HCT116 (cell line): ENCODE results near the gene AKAP11. TPM values are rescaled to one million over a fixed set of nuclear protein-coding genes. Genes with fewer than 3 reads are reported as not detected.

ENCODE experiments used
- ATAC-seq: fragments of 200-7000 bp; cut with Tn5 transposase; 2 replicates; pipeline ENCODE4 v1.9.1; 2020; ENCODE audit warnings: mild to moderate bottlenecking, moderate library complexity
- BruUV-seq: library from RNA; stranded (reverse); fragments of 400-500 nt; replicated peaks from 2 replicates; lab custom pipeline; 2021; lab: Mats Ljungman, UMichigan
- CTCF ChIA-PET: fragments of 300-600 bp; sonication (Branson Sonifier 250); formaldehyde crosslinking; loops from one replicate; lab custom pipeline; 2021; ENCODE audit warnings: antibody characterized with exemption; lab: Charles Lee
- POLR2A ChIA-PET: fragments of 300-600, 350-600 bp; sonication (Branson Sonifier 250); formaldehyde crosslinking; loops from one replicate; lab custom pipeline; 2021; ENCODE audit warnings: antibody characterized with exemption; lab: Charles Lee
- RAD21 ChIA-PET, 2 experiments: fragments of 300-600 bp; sonication (Branson Sonifier 250); formaldehyde crosslinking; loops; one replicate each; lab custom pipeline; 2023; ENCODE audit warnings: low total read pairs in 2 of 2; ENCODE audit not compliant: uncharacterized antibody in 2 of 2, unreplicated experiment in 2 of 2, low non-redundant PET in 1 of 2; lab: Charles Lee
- DNase-seq: peaks from one replicate; pipeline ENCODE4 v3.0.0-alpha.2; 2010; ENCODE audit warnings: low read depth, low spot score
- H2AFZ ChIP-seq: fragments of 200-600 bp; shearing (Covaris generic), sonication (generic); 2 replicates; pipeline ENCODE4 v1.6.1; 2017; ENCODE audit warnings: low read depth, mixed run types, mixed read lengths, antibody characterized with exemption, low read length; ENCODE audit not compliant: poor library complexity, severe bottlenecking
- H3K27ac ChIP-seq: 2 replicates; pipeline ENCODE4 v1.5.1; 2012; ENCODE audit warnings: low read depth, low read length
- H3K27me3 ChIP-seq: fragments of 200-600 bp; sonication (generic); 2 replicates; pipeline ENCODE4 v1.6.1; 2016; ENCODE audit warnings: mixed run types, low read length, mixed read lengths; ENCODE audit not compliant: insufficient read depth
- H3K36me3 ChIP-seq, 2 experiments: fragments of 200-500 bp in 1 of 2; fragments of 200-600 bp in 1 of 2; sonication (Bioruptor generic) in 1 of 2; sonication (generic) in 1 of 2; 2 replicates each; pipeline versions ENCODE4 v1.5.1 to v1.6.1; 2014 to 2016; ENCODE audit warnings: low read length in 2 of 2, inconsistent platforms in 1 of 2, mixed read lengths in 1 of 2, mixed run types in 1 of 2; ENCODE audit not compliant: insufficient read depth in 2 of 2, control insufficient read depth in 1 of 2
- H3K4me1 ChIP-seq, 2 experiments: fragments of 200-600 bp in 1 of 2; sonication (generic) in 1 of 2; 2 replicates each; pipeline versions ENCODE4 v1.5.1 to v1.6.1; 2012 to 2017; ENCODE audit warnings: low read length in 2 of 2, inconsistent platforms in 1 of 2, mild to moderate bottlenecking in 1 of 2, mixed read lengths in 1 of 2, mixed run types in 1 of 2, moderate library complexity in 1 of 2; ENCODE audit not compliant: insufficient read depth in 2 of 2, control insufficient read depth in 1 of 2
- H3K4me2 ChIP-seq: fragments of 200-600 bp; sonication (generic); 2 replicates; pipeline ENCODE4 v1.6.1; 2017; ENCODE audit warnings: mixed run types, low read length, mixed read lengths
- H3K4me3 ChIP-seq, 2 experiments: fragments of 200-600 bp in 1 of 2; sonication (generic) in 1 of 2; replicated peaks in 1 of 2; 2 replicates each; pipeline ENCODE4 v1.5.1; 2011 to 2016; ENCODE audit warnings: low read length in 2 of 2, control low read depth in 1 of 2, low read depth in 1 of 2, mild to moderate bottlenecking in 1 of 2, mixed read lengths in 1 of 2, mixed run types in 1 of 2
- H3K79me2 ChIP-seq: fragments of 200-600 bp; sonication (generic); 2 replicates; pipeline ENCODE4 v1.6.1; 2017; ENCODE audit warnings: mild to moderate bottlenecking, mixed run types, low read length, moderate library complexity, mixed read lengths; ENCODE audit not compliant: insufficient read depth
- H3K9ac ChIP-seq: fragments of 200-600 bp; sonication (generic); 2 replicates; pipeline ENCODE4 v1.6.1; 2016; ENCODE audit warnings: low read length, mixed read lengths
- H3K9me2 ChIP-seq: fragments of 200-600 bp; sonication (generic), shearing (Covaris generic); 2 replicates; pipeline ENCODE4 v1.6.1; 2017; ENCODE audit warnings: mixed run types, mild to moderate bottlenecking, moderate library complexity; ENCODE audit not compliant: insufficient read depth
- H3K9me3 ChIP-seq, 2 experiments: fragments of 200-500 bp in 1 of 2; fragments of 200-600 bp in 1 of 2; sonication (Bioruptor generic) in 1 of 2; sonication (generic) in 1 of 2; 2 replicates each; pipeline ENCODE4 v1.6.1; 2014 to 2017; ENCODE audit warnings: low read length in 2 of 2, mixed read lengths in 2 of 2, inconsistent platforms in 1 of 2, low read depth in 1 of 2, mild to moderate bottlenecking in 1 of 2, mixed run types in 1 of 2, moderate library complexity in 1 of 2; ENCODE audit not compliant: control insufficient read depth in 1 of 2, insufficient read depth in 1 of 2
- H4K20me1 ChIP-seq: fragments of 200-600 bp; sonication (generic), shearing (Covaris generic); 2 replicates; pipeline ENCODE4 v1.6.1; 2017; ENCODE audit warnings: mixed run types, mild to moderate bottlenecking, moderate library complexity; ENCODE audit not compliant: insufficient read depth
- ATF3 ChIP-seq: IDR thresholded peaks from 2 replicates; pipeline ENCODE4 v1.6.1; 2012
- CBX3 ChIP-seq: IDR thresholded peaks from 2 replicates; pipeline ENCODE4 v1.6.1; 2012; ENCODE audit warnings: low read depth
- EGR1 ChIP-seq: IDR thresholded peaks from 2 replicates; pipeline ENCODE4 v1.6.1; 2012; ENCODE audit warnings: low read depth
- ELF1 ChIP-seq: IDR thresholded peaks from 2 replicates; pipeline ENCODE4 v1.6.1; 2012; ENCODE audit warnings: low read depth, borderline replicate concordance
- EZH2 ChIP-seq: fragments of 200-600 bp; sonication (generic); IDR thresholded peaks from 2 replicates; pipeline ENCODE4 v1.6.1; 2017; ENCODE audit warnings: antibody characterized with exemption, mixed run types
- EZH2phosphoT487 ChIP-seq: fragments of 200-600 bp; IDR thresholded peaks from 2 replicates; pipeline ENCODE4 v1.6.1; 2018; ENCODE audit warnings: antibody characterized with exemption, borderline replicate concordance
- FOSL1 ChIP-seq: IDR thresholded peaks from 2 replicates; pipeline ENCODE4 v1.6.1; 2012; ENCODE audit warnings: low read depth
- JUND ChIP-seq: IDR thresholded peaks from 2 replicates; pipeline ENCODE4 v1.6.1; 2012
- MAX ChIP-seq: IDR thresholded peaks from 2 replicates; pipeline ENCODE4 v1.6.1; 2012
- POLR2A ChIP-seq: IDR thresholded peaks from 2 replicates; pipeline ENCODE4 v1.7.0; 2011; ENCODE audit warnings: borderline replicate concordance; ENCODE audit not compliant: insufficient read depth, insufficient read length; ENCODE audit errors: extremely low read depth
- POLR2AphosphoS5 ChIP-seq: IDR thresholded peaks from 2 replicates; pipeline ENCODE4 v1.6.1; 2011; ENCODE audit warnings: mild to moderate bottlenecking, low read depth, low read length, moderate library complexity
- SIN3A ChIP-seq: IDR thresholded peaks from 2 replicates; pipeline ENCODE4 v1.6.1; 2012; ENCODE audit warnings: low read depth
- SP1 ChIP-seq: IDR thresholded peaks from 2 replicates; pipeline ENCODE4 v1.6.1; 2012; ENCODE audit warnings: low read depth
- SRF ChIP-seq: IDR thresholded peaks from 2 replicates; pipeline ENCODE4 v1.6.1; 2012; ENCODE audit warnings: low read depth
- TCF7L2 ChIP-seq: IDR thresholded peaks from 2 replicates; pipeline ENCODE4 v1.7.0; 2011; ENCODE audit warnings: borderline replicate concordance, inconsistent platforms; ENCODE audit not compliant: insufficient read depth, insufficient read length; ENCODE audit errors: extremely low read depth
- YY1 ChIP-seq: IDR thresholded peaks from 2 replicates; pipeline ENCODE4 v1.6.1; 2011; ENCODE audit warnings: low read length, low read depth, moderate library complexity, mild to moderate bottlenecking; ENCODE audit not compliant: insufficient replicate concordance; ENCODE audit errors: extremely low read depth
- ZBTB33 ChIP-seq: IDR thresholded peaks from 2 replicates; pipeline ENCODE4 v1.6.1; 2011; ENCODE audit warnings: mild to moderate bottlenecking, low read length, moderate library complexity; ENCODE audit not compliant: insufficient replicate concordance; ENCODE audit errors: extremely low read depth
- ZFX ChIP-seq: fragments of 450-650 bp; IDR thresholded peaks from 2 replicates; pipeline ENCODE4 v1.6.1; 2017
- ZNF274 ChIP-seq: fragments of 200-500 bp; sonication (Bioruptor generic); IDR thresholded peaks from 2 replicates; pipeline ENCODE4 v1.6.1; 2014; ENCODE audit warnings: mild to moderate bottlenecking, low read depth, low read length, inconsistent platforms
- intact Hi-C: fragments of 100-400 bp; cut with micrococcal nuclease; formaldehyde crosslinking; loops from 2 replicates; pipeline ENCODE4 v1.10.0; 2022
- total RNA-seq: library from RNA; stranded (reverse); gene quantifications from one replicate; pipeline ENCODE4 v1.2.1, GENCODE V29; 2021; ENCODE audit not compliant: unreplicated experiment

The AKAP11 gene
- total RNA-seq, 1 experiment from 2014 or later: 21.7 TPM

GRCh38 chr13:42274386-42275097 lies 2.6 kb downstream of the AKAP11 start:
- TF ChIP-seq POLR2A (no peak), MAX (no peak), TCF7L2 (no peak), ZNF274 (no peak), FOSL1 (no peak), ELF1 (no peak), YY1 (no peak), EZH2 (no peak), SRF (no peak), ZBTB33 (no peak), ZFX (no peak), JUND (no peak), ATF3 (no peak), CBX3 (no peak), EGR1 (no peak), EZH2phosphoT487 (no peak), POLR2AphosphoS5 (no peak), SIN3A (no peak), SP1 (no peak)
- ATAC-seq: no peak
- POLR2A ChIA-PET: no interaction called here

More at GRCh38 chr13:42274386-42275097, 2.6 kb downstream of the AKAP11 start:
- H3K9ac ChIP-seq: no peak overlapping the region
- peaks cover 11 to 24% of the 10 kb centered on the region in 2 experiments for H3K4me1 ChIP-seq
- H3K27me3 ChIP-seq: no peaks in the 10 kb centered on the region
- no peaks in the 10 kb centered on the region for H3K36me3 ChIP-seq
- H3K79me2 ChIP-seq: peaks cover 39% of the 10 kb centered on the region
- no peaks in the 10 kb centered on the region for H3K9me3 ChIP-seq
- H4K20me1 ChIP-seq: no peaks in the 10 kb centered on the region
- H3K9me2 ChIP-seq: no peaks in the 10 kb centered on the region
- intact Hi-C loops: no loop called here
- H3K4me3 ChIP-seq: no peak overlapping the region
- no peak overlapping the region for H3K27ac ChIP-seq
- no peak overlapping the region for H2AFZ ChIP-seq
- no peak for DNase-seq
- ChIA-PET CTCF (no interaction called here), RAD21 (interaction anchor here (0.6 to 0.7 kb wide), 2 partner anchors 41 to 990 kb away, joined by 4 read pairs; no protein-coding TSS in a partner anchor)
- no peak overlapping the region for H3K4me2 ChIP-seq
- BruUV-seq: no TSS peak
